Stimulated activated CD4-positive, alpha-beta T cell treated with anti-CD3 and anti-CD28 coated beads, TNF-alpha, amount 100 ng/mL, for 48 hours (primary cell): ENCODE data around the gene KL.

Experiments
- DNase-seq, 3 donors: peaks; one replicate each; pipeline ENCODE4 v3.0.0-alpha.2; 2020; ENCODE audit warnings: low read depth in 3 of 3

The KL gene

GRCh38 chr13:33016414-33017322, at the start of gene KL:
TSS of gene KL (plus strand) at chr13:33016423. CDS start at chr13:33016441, 18 bp downstream.
- no peak for DNase-seq

DNA sequence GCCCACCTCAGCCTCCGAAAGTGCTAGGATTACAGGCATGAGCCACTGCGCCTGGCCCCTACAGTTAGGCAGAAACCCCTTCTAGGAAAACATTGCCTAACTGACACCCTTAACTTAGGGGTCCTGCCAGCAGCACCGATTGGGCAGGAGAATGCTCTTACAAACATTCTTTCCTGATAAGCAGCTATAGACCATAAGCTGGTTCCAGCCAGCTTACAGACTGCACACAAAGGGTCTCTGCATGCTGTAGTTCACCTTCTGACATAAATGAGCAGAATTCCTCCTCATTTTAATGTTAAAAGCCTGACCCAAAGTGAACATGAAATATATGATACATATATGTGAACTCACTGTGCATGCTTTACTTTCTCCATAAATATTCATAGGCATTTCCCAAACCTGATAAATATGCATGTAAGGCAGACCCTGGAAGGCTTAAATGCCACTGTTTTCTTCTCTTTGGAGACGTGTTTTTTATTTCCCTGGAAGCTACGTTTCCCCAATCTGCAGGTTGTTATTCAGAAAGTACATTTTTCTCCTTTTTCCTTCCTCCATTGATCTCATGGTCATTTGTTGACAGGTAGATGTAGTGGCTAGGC, 48.5 kb upstream of the KL start:
- DNase-seq = no peak

DNA sequence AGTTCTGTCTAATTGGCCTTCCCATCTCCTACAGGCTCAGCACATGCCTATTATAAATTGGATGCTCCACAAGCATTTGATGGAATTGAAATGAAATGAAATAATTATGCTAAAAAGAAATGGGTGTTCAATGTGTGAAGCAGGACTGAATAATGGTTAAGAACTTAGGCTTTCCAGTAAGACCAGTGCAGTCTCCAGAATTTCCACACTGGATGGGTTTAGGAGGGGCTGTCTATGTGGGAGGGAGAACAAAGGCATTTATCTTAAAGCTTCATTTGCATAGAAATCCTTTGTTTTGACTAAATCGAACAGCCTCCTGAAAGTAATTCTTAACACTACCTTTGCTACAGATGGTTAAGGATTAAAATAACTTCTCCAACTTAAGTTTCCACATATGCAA, 47.9 kb upstream of the KL start:
- DNase-seq = no peak

- no peak for DNase-seq
Observed at GRCh38 chr13:32968793-32969192, 47.4 kb upstream of the KL start.

DNA sequence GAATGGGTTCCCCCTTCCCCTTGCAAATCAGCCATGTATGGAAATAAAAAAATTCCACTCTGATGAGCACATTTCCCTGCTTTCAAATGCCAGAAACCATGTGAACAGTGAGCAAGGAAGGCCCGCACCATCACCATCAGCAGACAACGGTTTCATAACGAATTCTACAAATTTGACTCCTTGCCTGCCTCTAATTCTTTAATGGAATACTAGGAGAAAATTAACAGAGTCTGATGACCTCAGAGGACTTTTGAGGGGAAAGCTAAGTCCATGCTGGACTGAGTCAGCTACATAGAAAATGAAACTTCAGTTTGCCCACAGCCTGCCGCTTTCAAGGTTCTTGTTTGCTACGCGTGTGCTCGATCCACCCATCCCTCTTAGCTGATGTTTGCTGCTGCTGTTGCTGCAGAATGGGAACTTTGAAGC, 46.7 kb upstream of the KL start:
- DNase-seq = no peak

GRCh38 chr13:32976056-32976805, 40.0 kb upstream of the KL start:
- no peak for DNase-seq

GRCh38 chr13:32976912-32977311, 39.3 kb upstream of the KL start:
- no peak for DNase-seq

- no peak for DNase-seq
Observed at GRCh38 chr13:32977321-32977720, 38.9 kb upstream of the KL start.

DNA sequence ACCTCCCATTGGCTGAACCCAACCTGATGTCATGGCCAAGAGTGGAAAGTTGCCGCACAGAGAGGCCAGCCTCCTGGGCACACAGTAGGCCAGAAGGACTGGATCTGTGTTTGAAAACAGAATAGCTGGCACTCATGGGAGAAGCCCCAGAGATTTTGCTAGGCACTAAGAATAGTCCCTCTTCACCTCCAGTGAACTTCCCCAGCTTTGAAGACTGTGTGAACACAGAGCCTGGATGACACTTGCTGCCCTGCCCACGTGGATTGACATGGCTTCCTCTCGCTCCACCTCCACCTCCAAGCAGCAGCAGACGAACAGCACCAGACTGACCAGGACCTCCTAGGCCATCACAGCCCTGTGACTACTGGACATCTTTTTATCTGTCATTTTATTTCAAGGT, 37.9 kb upstream of the KL start:
- no peak for DNase-seq

DNA sequence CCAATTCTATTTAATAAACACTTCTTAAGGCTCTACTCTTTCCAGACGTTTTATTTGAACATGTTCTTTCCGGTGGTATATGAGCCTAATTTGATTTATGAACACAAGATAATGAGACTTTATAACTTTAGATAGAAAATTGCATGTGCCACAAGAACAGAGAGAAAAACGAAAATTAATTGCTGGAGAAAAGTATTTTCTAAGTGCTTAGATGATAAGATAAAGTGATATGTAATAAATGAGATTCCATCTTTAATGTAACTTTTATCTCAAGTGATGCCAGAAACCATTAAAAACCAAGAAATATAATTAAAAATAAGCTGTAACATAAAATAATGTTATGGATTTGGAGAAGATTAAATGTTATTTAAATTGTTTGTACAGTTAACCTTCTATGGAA, 33.2 kb upstream of the KL start:
- no peak for DNase-seq

- DNase-seq = no peak
Observed at GRCh38 chr13:32984857-32985626, 31.2 kb upstream of the KL start.

DNA sequence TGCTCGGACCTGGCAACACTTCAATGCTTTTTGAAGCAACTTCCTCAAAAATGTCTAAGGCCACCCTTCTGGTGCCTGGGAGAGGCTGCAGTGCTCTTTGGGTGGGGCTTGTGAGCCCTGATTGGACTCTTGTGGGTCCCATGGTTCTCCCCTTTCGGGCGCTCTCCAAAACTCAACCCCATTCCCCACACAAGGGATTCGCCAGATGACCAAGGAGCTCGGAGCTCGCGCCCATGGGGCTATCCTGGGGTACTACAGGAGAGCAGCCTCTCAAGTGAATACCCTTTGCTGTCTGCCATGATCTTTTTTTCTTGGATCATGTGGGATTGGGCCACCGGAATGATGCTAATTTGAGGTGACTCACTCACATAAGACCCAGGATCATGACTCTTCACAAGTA, 29.7 kb upstream of the KL start:
- no peak for DNase-seq

GRCh38 chr13:32987462-32987861, 28.8 kb upstream of the KL start:
- DNase-seq = no peak

DNA sequence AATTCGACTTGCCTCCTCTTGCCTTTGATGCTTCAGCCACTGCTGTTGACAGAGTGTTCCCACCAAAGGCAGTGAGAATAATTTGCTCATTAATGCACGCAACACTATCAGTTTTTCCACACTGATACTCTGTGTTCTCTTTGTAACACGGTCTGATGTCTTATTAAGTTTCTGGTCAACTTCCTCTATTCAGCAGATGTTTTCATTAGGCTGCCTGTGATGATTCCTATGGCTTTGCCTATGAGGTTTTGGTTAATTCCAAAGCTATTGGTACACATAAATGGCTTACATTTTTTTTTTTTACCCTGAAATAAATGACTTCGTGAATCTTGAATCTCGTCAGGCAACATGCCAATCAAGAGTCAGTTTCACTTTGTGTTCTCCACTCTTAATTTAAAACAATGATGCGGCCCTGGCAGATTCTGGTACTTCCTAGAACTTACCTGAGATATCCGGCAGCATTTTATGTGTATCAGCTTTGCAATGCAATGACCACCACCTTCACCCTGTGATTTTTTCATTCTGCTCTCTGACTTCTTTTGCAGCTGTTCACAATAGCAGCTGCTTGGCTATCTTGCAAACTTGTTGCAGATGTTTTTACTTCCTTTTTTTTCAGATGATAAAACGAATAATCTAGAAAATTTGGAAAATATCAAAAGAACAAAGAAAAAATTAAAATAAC, 27.5 kb upstream of the KL start:
- DNase-seq = no peak

- DNase-seq = no peak
Observed at GRCh38 chr13:32989290-32989667, 26.9 kb upstream of the KL start.

DNA sequence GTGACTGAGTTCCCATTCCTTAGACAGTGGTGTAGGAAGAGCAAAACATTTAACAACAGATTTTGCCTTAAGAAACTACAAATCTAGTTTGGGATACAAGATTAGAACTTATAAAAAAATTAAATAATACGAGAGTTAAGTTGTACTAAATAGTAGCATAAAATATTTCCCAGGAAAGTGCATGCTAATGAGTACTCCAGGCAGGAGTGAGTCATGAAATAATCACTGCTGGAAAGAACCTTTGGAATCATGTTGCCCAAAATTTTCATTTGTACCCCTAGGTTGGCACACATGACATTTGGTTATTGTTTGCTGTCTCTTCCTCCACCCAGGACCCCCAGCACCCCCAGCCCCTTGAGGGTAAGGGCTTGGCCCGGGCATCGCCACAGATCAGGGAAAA, 26.3 kb upstream of the KL start:
- no peak for DNase-seq

- no peak for DNase-seq
Observed at GRCh38 chr13:32993145-32993544, 23.1 kb upstream of the KL start.

DNA sequence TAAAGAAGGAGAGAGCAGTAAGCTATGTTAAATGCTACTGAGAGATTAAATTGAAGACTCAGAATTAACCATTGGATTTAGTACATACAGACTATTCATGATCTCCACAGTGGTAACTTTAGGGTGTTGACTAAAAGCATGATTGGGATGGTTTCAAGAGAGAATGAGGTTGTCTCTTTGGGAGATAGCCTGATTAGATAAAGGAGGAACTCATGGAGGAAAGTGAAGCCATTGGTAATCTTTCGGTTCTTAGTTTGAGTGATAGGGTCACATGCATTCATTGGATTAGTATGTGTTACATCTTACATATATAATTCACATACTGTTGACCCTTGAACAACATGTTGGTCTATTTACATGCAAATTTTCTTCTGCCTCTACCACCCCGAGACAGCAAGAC, 18.8 kb upstream of the KL start:
- DNase-seq = no peak

- no peak for DNase-seq
Observed at GRCh38 chr13:32998966-32999365, 17.3 kb upstream of the KL start.

DNA sequence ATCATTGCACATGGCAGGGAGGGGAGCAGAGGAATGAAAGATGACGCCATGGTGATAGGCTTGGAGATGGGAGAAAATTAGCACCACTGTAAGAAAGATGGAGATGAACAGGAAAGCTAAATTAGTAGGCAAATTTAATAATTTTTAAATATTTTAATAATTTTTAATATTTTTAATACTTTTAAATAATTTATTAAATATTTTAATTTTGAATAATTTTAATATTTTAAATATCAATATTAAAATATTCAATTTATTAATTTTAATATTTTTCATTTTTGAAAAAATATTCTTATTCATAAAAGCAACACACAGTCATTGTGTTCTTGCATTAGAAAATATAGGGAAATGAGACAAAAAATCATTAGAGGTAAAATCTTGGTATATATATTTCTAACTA, 15.9 kb upstream of the KL start:
- no peak for DNase-seq

GRCh38 chr13:33003458-33004019, 12.7 kb upstream of the KL start:
- DNase-seq = no peak
